Activated naive CD4-positive, alpha-beta T cell treated with anti-CD3 and anti-CD28 coated beads, Interleukin-2, amount 50 U/mL, for 72 hours (primary cell): ENCODE results near the gene BCAP31. TPM values are rescaled to one million over a fixed set of nuclear protein-coding genes. Genes with fewer than 3 reads are reported as not detected.

Experiments used
- ATAC-seq, 2 donors: fragments of 150-1000 bp; cut with Tn5 transposase; 2 replicates each; pipeline ENCODE4 v1.10.0; 2021; ENCODE audit warnings: mild to moderate bottlenecking in 2 of 2, moderate library complexity in 2 of 2
- DNase-seq, 2 donors: peaks; one replicate each; pipeline ENCODE4 v3.0.0; 2021 to 2022; ENCODE audit warnings: low spot score in 2 of 2
- H3K27ac Mint-ChIP-seq, 2 donors: one replicate each; pipeline ENCODE4 v1.8.0; 2022; ENCODE audit warnings: mild to moderate bottlenecking in 2 of 2, mixed read lengths in 2 of 2
- H3K36me3 Mint-ChIP-seq, 2 donors: one replicate each; pipeline ENCODE4 v1.8.0; 2022; ENCODE audit warnings: mixed read lengths in 2 of 2
- H3K9me3 Mint-ChIP-seq, 2 donors: one replicate each; pipeline ENCODE4 v1.8.0; 2022; ENCODE audit warnings: mixed read lengths in 2 of 2
- total RNA-seq, 2 donors: library from RNA; stranded (reverse); gene quantifications; one replicate each; pipeline ENCODE4 v1.2.3, GENCODE V29; 2022

Gene BCAP31
- total RNA-seq, 2 donors from 2014 or later, result 67.4 to 92.7 TPM

DNA sequence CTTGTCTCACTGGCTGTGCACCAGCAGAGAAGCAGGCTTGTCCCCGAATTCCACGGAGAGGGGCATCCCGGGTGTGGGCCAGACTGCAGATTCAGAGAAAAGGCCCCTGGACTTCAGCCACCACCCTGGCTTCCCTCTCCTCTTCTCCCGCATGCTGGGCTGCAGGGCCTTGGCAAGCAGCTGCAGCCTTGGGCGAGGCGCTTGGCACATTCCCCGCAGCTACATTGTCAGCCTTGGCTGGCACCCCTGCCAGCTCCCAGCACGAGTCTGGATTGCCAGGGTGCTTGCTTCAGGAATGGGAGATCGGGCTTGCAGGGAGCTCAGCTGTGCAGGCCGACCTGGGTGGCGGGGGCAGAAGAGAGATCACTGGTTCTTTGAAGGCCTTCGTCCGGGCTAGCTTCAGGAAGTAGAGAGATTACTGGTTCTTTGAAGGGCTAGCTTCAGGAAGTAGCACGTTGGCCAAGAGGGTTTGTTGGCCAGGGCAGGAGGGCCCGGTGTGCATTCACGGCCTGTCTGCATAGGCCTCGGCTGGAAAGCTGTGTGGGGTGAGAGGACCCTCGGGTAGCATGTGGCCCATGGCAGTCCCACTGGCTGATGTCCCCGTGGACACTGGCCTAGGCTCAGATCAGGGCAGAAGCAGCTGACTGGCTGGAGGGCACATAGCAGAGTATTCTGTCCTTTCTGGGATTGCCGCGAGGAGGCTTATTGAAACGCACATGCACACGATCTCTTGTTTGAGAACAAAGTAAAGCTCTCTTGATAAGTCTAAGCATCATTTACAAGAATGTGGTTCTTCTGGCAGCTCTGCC, 3.1 kb upstream of the BCAP31 start:
- DNase-seq, result no peak
- H3K36me3 Mint-ChIP-seq, result peaks cover 7 to 14% of the 10 kb centered on the region in 2 donors
- peaks cover 0 to 5% of the 10 kb centered on the region in 2 donors for H3K9me3 Mint-ChIP-seq
- no peak for ATAC-seq
- H3K27ac Mint-ChIP-seq, result peak overlapping the region in 1 of 2 donors; percentile 18

- peaks cover 9 to 11% of the 10 kb centered on the region in 2 donors for H3K36me3 Mint-ChIP-seq
- H3K27ac Mint-ChIP-seq, result peak overlapping the region in 1 of 2 donors; percentile 18
- DNase-seq (peak in 1 of 2 donors; percentile 6), ATAC-seq (no peak)
- H3K9me3 Mint-ChIP-seq, result peaks cover 0 to 2% of the 10 kb centered on the region in 2 donors
These were observed 2.3 kb upstream of the BCAP31 start for GRCh38 chrX:153726286-153727122.

DNA sequence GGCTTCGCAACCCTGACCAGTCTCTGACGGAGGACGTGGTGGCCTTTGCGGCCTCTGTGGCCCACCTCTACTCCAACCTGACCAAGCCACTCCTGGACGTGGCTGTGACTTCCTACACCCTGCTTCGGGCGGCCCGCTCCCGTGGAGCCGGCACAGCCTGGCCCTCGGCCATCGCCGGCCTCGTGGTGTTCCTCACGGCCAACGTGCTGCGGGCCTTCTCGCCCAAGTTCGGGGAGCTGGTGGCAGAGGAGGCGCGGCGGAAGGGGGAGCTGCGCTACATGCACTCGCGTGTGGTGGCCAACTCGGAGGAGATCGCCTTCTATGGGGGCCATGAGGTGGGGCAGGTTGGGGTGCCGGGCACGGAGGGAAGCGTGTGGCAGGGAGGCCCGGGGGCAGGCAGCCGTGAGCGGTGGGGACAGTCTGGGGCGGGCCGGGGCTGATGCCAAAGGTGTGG, 1.7 kb upstream of the BCAP31 start:
- H3K27ac Mint-ChIP-seq, result no peak overlapping the region
- DNase-seq, result no peak
- no peaks in the 10 kb centered on the region for H3K9me3 Mint-ChIP-seq
- no peak for ATAC-seq
- H3K36me3 Mint-ChIP-seq, result peaks cover 7 to 11% of the 10 kb centered on the region in 2 donors

GRCh38 chrX:153725039-153725831, 1.0 kb upstream of the BCAP31 start:
- H3K9me3 Mint-ChIP-seq, result no peaks in the 10 kb centered on the region
- ATAC-seq (peak; percentile 2 to 4), DNase-seq (peak in 1 of 2 donors; percentile 10)
- no peak overlapping the region for H3K27ac Mint-ChIP-seq
- H3K36me3 Mint-ChIP-seq, result peaks cover 4 to 11% of the 10 kb centered on the region in 2 donors

- Mint-ChIP-seq H3K9me3 (no peaks in the 10 kb centered on the region), H3K36me3 (peaks cover 4 to 11% of the 10 kb centered on the region in 2 donors), H3K27ac (peak overlapping the region; percentile 82 to 83)
- peak in 1 of 2 donors; percentile 45 for DNase-seq
- peak; percentile 30 to 65 for ATAC-seq
These were observed 586 bp downstream of the BCAP31 start for GRCh38 chrX:153723351-153724251.

- Mint-ChIP-seq H3K36me3 (peaks cover 4 to 11% of the 10 kb centered on the region in 2 donors), H3K9me3 (no peaks in the 10 kb centered on the region), H3K27ac (peak overlapping the region; percentile 74 to 83)
- ATAC-seq (no peak), DNase-seq (no peak)
These were observed 1.4 kb downstream of the BCAP31 start for GRCh38 chrX:153722704-153723350.

DNA sequence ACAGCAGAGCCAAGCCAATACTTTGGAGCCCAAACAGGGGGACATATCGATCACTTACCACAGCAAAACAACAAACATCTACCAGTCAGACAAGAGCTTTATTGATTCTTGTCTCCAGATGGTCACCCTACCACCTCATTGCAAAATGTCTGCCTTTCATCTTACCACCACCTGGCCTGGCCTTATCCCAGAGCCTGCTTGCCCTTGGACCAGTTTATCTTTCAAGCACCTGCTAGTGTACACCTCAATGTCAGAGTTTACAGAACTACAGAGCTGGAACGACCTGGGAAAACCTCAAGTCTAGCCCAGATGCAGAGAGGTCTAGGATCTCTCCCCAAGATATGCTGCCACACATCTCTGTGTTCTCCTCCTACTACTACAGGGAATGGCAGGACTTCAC, 4.5 kb downstream of the BCAP31 start:
- H3K9me3 Mint-ChIP-seq, result no peaks in the 10 kb centered on the region
- no peak for DNase-seq
- peaks cover 4 to 11% of the 10 kb centered on the region in 2 donors for H3K36me3 Mint-ChIP-seq
- H3K27ac Mint-ChIP-seq, result peak overlapping the region in 1 of 2 donors; percentile 29
- ATAC-seq, result no peak

DNA sequence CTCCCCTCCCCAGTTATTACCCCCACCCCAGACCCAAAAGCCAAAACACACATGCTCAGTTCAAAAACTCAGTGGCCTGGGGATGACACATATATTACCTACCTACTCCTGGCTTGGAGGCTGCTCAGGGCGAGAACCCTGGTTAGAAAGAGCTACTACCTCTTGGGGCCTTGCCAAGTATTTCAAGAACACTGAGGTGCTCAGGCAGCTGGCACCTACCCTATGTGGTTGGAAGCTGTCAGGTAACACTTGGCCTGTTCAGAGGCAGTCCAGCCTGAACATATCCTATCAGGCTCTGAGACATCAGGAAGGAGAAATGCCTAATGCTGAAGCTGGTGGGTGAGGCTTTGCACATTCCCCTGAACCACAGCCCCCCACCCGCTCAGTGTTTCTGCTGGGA, 4.9 kb downstream of the BCAP31 start:
- ATAC-seq (no peak), DNase-seq (no peak)
- H3K27ac Mint-ChIP-seq, result no peak overlapping the region
- no peaks in the 10 kb centered on the region for H3K9me3 Mint-ChIP-seq
- H3K36me3 Mint-ChIP-seq, result peaks cover 4 to 11% of the 10 kb centered on the region in 2 donors

GRCh38 chrX:153717445-153717844, 6.7 kb downstream of the BCAP31 start:
- H3K36me3 Mint-ChIP-seq, result peaks cover 0 to 6% of the 10 kb centered on the region in 2 donors

GRCh38 chrX:153714256-153714655, 9.9 kb downstream of the BCAP31 start:
- Mint-ChIP-seq H3K27ac (no peak overlapping the region), H3K9me3 (no peaks in the 10 kb centered on the region), H3K36me3 (no peaks in the 10 kb centered on the region)
- DNase-seq (no peak), ATAC-seq (no peak)

More at GRCh38 chrX:153717445-153717844, 6.7 kb downstream of the BCAP31 start:
- ATAC-seq, result no peak
- no peaks in the 10 kb centered on the region for H3K9me3 Mint-ChIP-seq
- no peak overlapping the region for H3K27ac Mint-ChIP-seq
- DNase-seq, result no peak

GRCh38 chrX:153709726-153710674, 14.2 kb downstream of the BCAP31 start:
- H3K36me3 Mint-ChIP-seq, result no peaks in the 10 kb centered on the region
- H3K27ac Mint-ChIP-seq, result no peak overlapping the region
- DNase-seq, result no peak

GRCh38 chrX:153708415-153708814, 15.8 kb downstream of the BCAP31 start:
- Mint-ChIP-seq H3K36me3 (no peaks in the 10 kb centered on the region), H3K27ac (peak overlapping the region in 1 of 2 donors; percentile 68), H3K9me3 (no peaks in the 10 kb centered on the region)
- DNase-seq (peak in 1 of 2 donors; percentile 45), ATAC-seq (peak; percentile 80 to 89)

More at GRCh38 chrX:153709726-153710674, 14.2 kb downstream of the BCAP31 start:
- no peak for ATAC-seq
- H3K9me3 Mint-ChIP-seq, result no peaks in the 10 kb centered on the region

DNA sequence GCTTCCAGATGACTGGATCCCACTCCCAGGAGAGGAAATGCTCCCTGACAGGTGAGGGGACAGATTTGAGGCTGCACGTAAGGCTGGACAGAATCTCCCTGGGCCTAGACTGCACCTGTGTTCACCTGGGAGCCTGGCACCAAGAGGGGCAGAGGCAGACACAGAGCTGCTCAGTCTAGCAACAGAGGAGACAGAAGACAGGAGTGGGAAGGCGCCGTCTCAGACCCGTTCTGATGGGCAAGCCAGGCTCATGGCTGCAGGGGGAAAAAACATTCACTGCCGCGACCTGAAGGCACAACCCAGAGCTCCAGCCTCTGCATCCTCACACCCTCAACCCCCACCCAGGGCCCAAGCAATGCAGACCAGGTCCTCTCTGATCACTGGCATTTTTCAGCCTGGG, 16.8 kb downstream of the BCAP31 start:
- ATAC-seq, result no peak
- H3K36me3 Mint-ChIP-seq, result no peaks in the 10 kb centered on the region
- H3K27ac Mint-ChIP-seq, result peak overlapping the region in 1 of 2 donors; percentile 68
- no peaks in the 10 kb centered on the region for H3K9me3 Mint-ChIP-seq
- DNase-seq, result no peak

GRCh38 chrX:153706799-153707198, 17.4 kb downstream of the BCAP31 start:
- no peak for DNase-seq
- peak overlapping the region; percentile 77 to 90 for H3K27ac Mint-ChIP-seq
- no peaks in the 10 kb centered on the region for H3K9me3 Mint-ChIP-seq
- no peak for ATAC-seq
- no peaks in the 10 kb centered on the region for H3K36me3 Mint-ChIP-seq
